Measurements from ENCODE around the gene MAGEA8.

MAGEA8 gene

DNA sequence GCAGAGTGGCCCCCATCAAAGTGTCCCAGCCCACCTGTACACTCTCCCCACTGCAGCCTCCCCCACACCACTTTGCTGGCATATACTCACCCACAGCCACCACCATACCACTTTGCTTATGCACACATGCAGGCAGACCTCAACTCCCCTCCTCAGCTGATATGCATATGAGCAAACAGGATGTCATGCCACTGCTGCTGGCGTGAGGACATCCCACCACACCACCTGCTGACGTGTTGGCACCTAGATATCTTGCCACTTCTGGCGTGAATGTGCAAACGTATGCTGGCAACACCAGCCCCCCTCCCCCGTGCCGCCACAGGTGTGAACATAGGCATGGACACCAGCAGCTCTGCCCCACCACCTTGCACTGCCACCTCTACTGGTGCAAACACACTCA is 22.4 kb upstream of the MAGEA8 start:
- no peaks in the 10 kb centered on the region for H3K27me3 Mint-ChIP-seq (ENCODE audit: low read depth, poor library complexity)
- TF ChIP-seq, protein P1, sequence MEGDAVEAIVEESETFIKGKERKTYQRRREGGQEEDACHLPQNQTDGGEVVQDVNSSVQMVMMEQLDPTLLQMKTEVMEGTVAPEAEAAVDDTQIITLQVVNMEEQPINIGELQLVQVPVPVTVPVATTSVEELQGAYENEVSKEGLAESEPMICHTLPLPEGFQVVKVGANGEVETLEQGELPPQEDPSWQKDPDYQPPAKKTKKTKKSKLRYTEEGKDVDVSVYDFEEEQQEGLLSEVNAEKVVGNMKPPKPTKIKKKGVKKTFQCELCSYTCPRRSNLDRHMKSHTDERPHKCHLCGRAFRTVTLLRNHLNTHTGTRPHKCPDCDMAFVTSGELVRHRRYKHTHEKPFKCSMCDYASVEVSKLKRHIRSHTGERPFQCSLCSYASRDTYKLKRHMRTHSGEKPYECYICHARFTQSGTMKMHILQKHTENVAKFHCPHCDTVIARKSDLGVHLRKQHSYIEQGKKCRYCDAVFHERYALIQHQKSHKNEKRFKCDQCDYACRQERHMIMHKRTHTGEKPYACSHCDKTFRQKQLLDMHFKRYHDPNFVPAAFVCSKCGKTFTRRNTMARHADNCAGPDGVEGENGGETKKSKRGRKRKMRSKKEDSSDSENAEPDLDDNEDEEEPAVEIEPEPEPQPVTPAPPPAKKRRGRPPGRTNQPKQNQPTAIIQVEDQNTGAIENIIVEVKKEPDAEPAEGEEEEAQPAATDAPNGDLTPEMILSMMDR (IDR thresholded peaks at IDR 0.05), result no peak
- H3K36me3 Mint-ChIP-seq (ENCODE audit: low read depth), result peaks cover 6% of the 10 kb centered on the region
- H3K9me3 Mint-ChIP-seq, result peaks cover 66% of the 10 kb centered on the region
- DNase-seq, result no peak
- peaks cover 8% of the 10 kb centered on the region for H3K4me1 Mint-ChIP-seq
- no peak overlapping the region for H3K27ac Mint-ChIP-seq
- no peak overlapping the region for H3K4me3 Mint-ChIP-seq

DNA sequence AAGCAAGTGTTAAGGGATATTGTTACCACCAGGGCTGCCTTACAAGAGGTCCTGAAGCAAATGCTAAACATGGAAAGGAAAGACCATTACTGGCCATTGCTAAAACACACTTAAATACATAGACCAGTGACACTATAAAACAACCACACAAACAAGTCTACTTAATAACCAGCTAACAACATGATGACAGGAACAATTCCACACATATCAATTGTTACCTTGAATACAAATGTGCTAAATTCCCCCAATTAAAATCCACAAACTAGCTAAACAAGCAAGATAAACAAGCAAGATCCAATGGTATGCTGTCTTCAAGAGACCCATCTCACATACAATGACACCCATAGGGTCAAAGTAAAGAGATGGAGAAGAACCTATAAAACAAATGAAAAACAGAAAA is 20.5 kb upstream of the MAGEA8 start:
- H3K4me1 Mint-ChIP-seq, result peaks cover 8% of the 10 kb centered on the region
- H3K9me3 Mint-ChIP-seq, result peaks cover 67% of the 10 kb centered on the region
- H3K36me3 Mint-ChIP-seq (ENCODE audit: low read depth), result peaks cover 6% of the 10 kb centered on the region
- H3K27me3 Mint-ChIP-seq (ENCODE audit: low read depth, poor library complexity), result no peaks in the 10 kb centered on the region
- no peak overlapping the region for H3K4me3 Mint-ChIP-seq
- DNase-seq, result no peak
- no peak overlapping the region for H3K27ac Mint-ChIP-seq
- TF ChIP-seq, protein P1 (IDR thresholded peaks at IDR 0.05), result no peak

DNA sequence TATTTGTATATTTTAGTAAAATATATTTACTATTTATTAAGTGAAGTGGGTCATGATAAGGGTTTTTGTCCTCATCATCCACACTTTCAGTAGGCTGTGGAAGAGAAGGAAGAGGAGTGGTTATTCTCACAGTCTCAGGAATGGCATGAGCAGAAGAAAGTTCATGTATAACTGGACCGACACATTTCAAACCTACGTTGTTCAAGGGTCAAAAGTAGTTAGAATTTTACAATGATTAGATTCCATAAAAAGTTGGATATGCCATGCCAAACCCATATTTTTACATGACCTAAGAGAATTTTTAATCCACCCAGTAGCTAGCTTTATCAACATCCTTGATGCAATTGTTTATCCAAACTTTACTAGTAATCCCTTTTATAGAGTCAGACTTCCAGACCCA is 15.6 kb upstream of the MAGEA8 start:
- peaks cover 56% of the 10 kb centered on the region for H3K9me3 Mint-ChIP-seq
- no peaks in the 10 kb centered on the region for H3K4me1 Mint-ChIP-seq
- no peak overlapping the region for H3K27ac Mint-ChIP-seq
- H3K27me3 Mint-ChIP-seq (ENCODE audit: low read depth, poor library complexity), result no peaks in the 10 kb centered on the region
- no peak overlapping the region for H3K4me3 Mint-ChIP-seq
- DNase-seq, result no peak
- TF ChIP-seq, protein P1 (IDR thresholded peaks at IDR 0.05), result no peak
- H3K36me3 Mint-ChIP-seq (ENCODE audit: low read depth), result no peaks in the 10 kb centered on the region

DNA sequence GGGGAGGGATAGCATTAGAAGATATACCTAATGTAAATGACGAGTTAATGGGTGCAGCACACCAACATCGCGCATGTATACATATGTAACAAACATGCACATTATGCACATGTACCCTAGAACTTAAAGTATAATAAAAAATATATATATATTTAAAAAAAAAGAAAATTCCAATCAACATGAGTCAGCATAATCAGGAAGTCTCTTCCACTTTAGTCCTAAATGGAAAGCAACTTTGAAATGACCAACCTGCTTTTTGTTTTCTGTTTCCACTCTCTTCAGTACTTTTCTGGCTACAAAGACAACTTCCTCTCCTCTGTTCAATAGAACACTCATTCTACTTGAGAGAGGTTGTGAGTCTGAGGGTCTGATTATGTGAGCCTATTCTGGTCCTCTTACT is 13.5 kb upstream of the MAGEA8 start:
- Mint-ChIP-seq H3K9me3 (peaks cover 47% of the 10 kb centered on the region), H3K4me1 (no peaks in the 10 kb centered on the region), H3K4me3 (no peak overlapping the region), H3K36me3 (ENCODE audit: low read depth) (no peaks in the 10 kb centered on the region), H3K27ac (no peak overlapping the region), H3K27me3 (ENCODE audit: low read depth, poor library complexity) (no peaks in the 10 kb centered on the region)
- no peak for DNase-seq
- TF ChIP-seq, protein P1 (IDR thresholded peaks at IDR 0.05), result no peak

DNA sequence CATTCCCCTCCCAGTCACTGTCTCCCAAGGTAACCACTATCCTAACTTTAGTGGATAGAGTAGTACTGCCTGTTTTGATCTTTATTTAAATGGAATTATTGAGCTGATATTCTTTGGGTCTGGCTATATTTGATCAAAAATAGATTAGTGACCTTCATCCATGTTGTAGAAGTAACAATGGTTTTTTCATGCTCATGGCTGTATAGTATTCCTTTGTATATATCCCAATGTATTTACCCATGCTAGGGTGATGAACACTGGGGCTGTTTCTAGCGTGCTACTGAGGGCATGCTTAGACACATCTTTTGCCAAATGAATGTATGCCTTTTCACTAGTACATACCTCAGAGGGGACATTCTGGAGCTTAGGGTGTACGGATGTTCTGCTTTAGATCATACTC is 10.1 kb upstream of the MAGEA8 start:
- TF ChIP-seq, protein P1 (IDR thresholded peaks at IDR 0.05), result no peak
- H3K4me3 Mint-ChIP-seq, result no peak overlapping the region
- H3K36me3 Mint-ChIP-seq (ENCODE audit: low read depth), result no peaks in the 10 kb centered on the region
- no peaks in the 10 kb centered on the region for H3K4me1 Mint-ChIP-seq
- H3K27me3 Mint-ChIP-seq (ENCODE audit: low read depth, poor library complexity), result no peaks in the 10 kb centered on the region
- peaks cover 50% of the 10 kb centered on the region for H3K9me3 Mint-ChIP-seq
- H3K27ac Mint-ChIP-seq, result no peak overlapping the region
- DNase-seq, result no peak

DNA sequence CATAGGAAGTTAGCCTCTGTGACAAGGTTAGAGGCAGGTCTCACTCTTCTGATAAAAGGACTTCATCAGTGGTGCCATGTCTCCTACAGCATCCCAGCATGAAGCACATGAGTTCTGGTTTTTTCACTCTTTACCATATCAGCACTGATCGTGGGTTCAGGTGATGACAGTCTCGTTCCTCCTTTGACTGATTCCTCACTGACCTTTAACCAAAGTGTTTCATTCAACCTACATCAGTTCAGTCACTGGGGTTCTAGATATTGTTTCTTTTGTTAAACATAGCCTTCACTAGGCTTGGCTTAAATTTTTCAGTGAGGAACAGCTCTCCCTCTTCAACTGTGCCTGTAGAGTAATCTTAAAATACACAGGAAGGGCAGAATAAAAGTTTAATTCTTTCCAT is 9.6 kb upstream of the MAGEA8 start:
- H3K36me3 Mint-ChIP-seq (ENCODE audit: low read depth), result no peaks in the 10 kb centered on the region
- H3K9me3 Mint-ChIP-seq, result peaks cover 47% of the 10 kb centered on the region
- no peaks in the 10 kb centered on the region for H3K4me1 Mint-ChIP-seq
- no peak overlapping the region for H3K4me3 Mint-ChIP-seq
- H3K27ac Mint-ChIP-seq, result no peak overlapping the region
- no peak for DNase-seq
- no peaks in the 10 kb centered on the region for H3K27me3 Mint-ChIP-seq (ENCODE audit: low read depth, poor library complexity)
- TF ChIP-seq, protein P1 (IDR thresholded peaks at IDR 0.05), result no peak
